Colonic mucosa (tissue), 4 donors: Measurements from ENCODE around the gene ELOVL5. TPM values are rescaled to one million over a fixed set of nuclear protein-coding genes. Genes with fewer than 3 reads are reported as not detected.

Source experiments
- DNase-seq: peaks from one replicate; pipeline ENCODE4 v3.0.0-alpha.2; 2020
- H3K27ac ChIP-seq: fragments of 200-600 bp; one replicate; pipeline ENCODE4 v1.8.0; 2021
- H3K27me3 ChIP-seq: fragments of 200-600 bp; one replicate; pipeline ENCODE4 v1.8.0; 2021
- H3K36me3 ChIP-seq: fragments of 200-600 bp; one replicate; pipeline ENCODE4 v1.8.0; 2021
- H3K4me1 ChIP-seq: fragments of 200-600 bp; one replicate; pipeline ENCODE4 v1.8.0; 2021; ENCODE audit warnings: mild to moderate bottlenecking
- H3K4me3 ChIP-seq: fragments of 200-600 bp; one replicate; pipeline ENCODE4 v1.8.0; 2021
- H3K9ac ChIP-seq, 2 donors: one replicate each; pipeline ENCODE4 v1.7.0; 2013; ENCODE audit warnings: control low read depth in 2 of 2, low read depth in 2 of 2, low read length in 2 of 2
- H3K9me3 ChIP-seq: fragments of 200-600 bp; one replicate; pipeline ENCODE4 v1.8.0; 2021
- CTCF ChIP-seq: fragments of 200-600 bp; IDR thresholded peaks from one replicate; pipeline ENCODE4 v1.8.0; 2022; ENCODE audit warnings: antibody characterized with exemption, mild to moderate bottlenecking
- intact Hi-C: fragments of 100-400 bp; cut with DNase I; formaldehyde crosslinking; loops from one replicate; pipeline ENCODE4 v1.14.1; 2022
- total RNA-seq, 2 donors: library from RNA; stranded (reverse); fragmentation: NEBNext Ultra II Directional in 1 of 2; extraction: Animal tissue kit (Norgen Biotek cat#: 25700) in 1 of 2; gene quantifications; one replicate each; pipeline ENCODE4 v1.2.1, GENCODE V29; 2021
- donor health status: healthy.
- donor health status: DM: no; HTN: no; CAD: no.
- donor health status: DM: no; HTN: no; CAD: no.

Gene ELOVL5
- total RNA-seq, 2 donors from 2014 or later, result 17.5 to 34.9 TPM

GRCh38 chr6:53301801-53302537, 46.8 kb downstream of the ELOVL5 start:
- Histone ChIP-seq H3K9ac (no peak overlapping the region), H3K36me3 (no peaks in the 10 kb centered on the region), H3K4me1 (peaks cover 3% of the 10 kb centered on the region), H3K4me3 (no peak overlapping the region), H3K27me3 (no peaks in the 10 kb centered on the region), H3K9me3 (no peaks in the 10 kb centered on the region), H3K27ac (no peak overlapping the region)
- no peak for DNase-seq
- TF ChIP-seq CTCF, result no peak
- intact Hi-C loops, result no loop called here

GRCh38 chr6:53300656-53301551, 47.8 kb downstream of the ELOVL5 start:
- H3K4me1 ChIP-seq, result peaks cover 3% of the 10 kb centered on the region

GRCh38 chr6:53299331-53300005, 49.3 kb downstream of the ELOVL5 start:
- TF ChIP-seq CTCF, result no peak
- no peaks in the 10 kb centered on the region for H3K36me3 ChIP-seq
- no peak overlapping the region for H3K4me3 ChIP-seq
- intact Hi-C loops, result no loop called here
- H3K4me1 ChIP-seq, result peaks cover 3% of the 10 kb centered on the region
- DNase-seq, result no peak
- H3K9ac ChIP-seq, result no peak overlapping the region
- H3K27me3 ChIP-seq, result no peaks in the 10 kb centered on the region
- H3K9me3 ChIP-seq, result no peaks in the 10 kb centered on the region
- no peak overlapping the region for H3K27ac ChIP-seq

More at GRCh38 chr6:53300656-53301551, 47.8 kb downstream of the ELOVL5 start:
- intact Hi-C loops, result no loop called here
- Histone ChIP-seq H3K27ac (no peak overlapping the region), H3K9ac (no peak overlapping the region), H3K27me3 (no peaks in the 10 kb centered on the region), H3K36me3 (no peaks in the 10 kb centered on the region), H3K9me3 (no peaks in the 10 kb centered on the region), H3K4me3 (no peak overlapping the region)
- no peak for DNase-seq
- TF ChIP-seq CTCF, result no peak

- intact Hi-C loops, result no loop called here
- Histone ChIP-seq H3K9me3 (no peaks in the 10 kb centered on the region), H3K27me3 (no peaks in the 10 kb centered on the region), H3K36me3 (no peaks in the 10 kb centered on the region), H3K4me1 (peaks cover 3% of the 10 kb centered on the region), H3K9ac (no peak overlapping the region), H3K4me3 (no peak overlapping the region), H3K27ac (no peak overlapping the region)
- no peak for TF ChIP-seq CTCF
- no peak for DNase-seq
Measured at GRCh38 chr6:53297004-53297403, 51.7 kb downstream of the ELOVL5 start.

GRCh38 chr6:53295176-53295575, 53.6 kb downstream of the ELOVL5 start:
- Histone ChIP-seq H3K27ac (no peak overlapping the region), H3K9me3 (no peaks in the 10 kb centered on the region), H3K27me3 (no peaks in the 10 kb centered on the region), H3K36me3 (no peaks in the 10 kb centered on the region), H3K4me1 (peaks cover 3% of the 10 kb centered on the region), H3K9ac (no peak overlapping the region), H3K4me3 (no peak overlapping the region)
- DNase-seq, result no peak
- intact Hi-C loops, result no loop called here
- TF ChIP-seq CTCF, result no peak
